ENCODE measurements around the gene HSD17B1. TPM values are rescaled to one million over a fixed set of nuclear protein-coding genes. Genes with fewer than 3 reads are reported as not detected.

The HSD17B1 gene
- total RNA-seq, 1 donor from 2014 or later, result 1.2 TPM

- H3K36me3 Mint-ChIP-seq (ENCODE audit: low read depth), result peaks cover 33% of the 10 kb centered on the region
- H3K27ac Mint-ChIP-seq, result no peak overlapping the region
- H3K4me3 Mint-ChIP-seq, result no peak overlapping the region
- intact Hi-C loops (cut with micrococcal nuclease), result no loop called here
- POLR2A ChIA-PET, result interaction anchor here (0.5 kb wide), 1 partner anchor 34 kb away, joined by 3 read pairs; no protein-coding TSS in a partner anchor
- TF ChIP-seq CTCF (IDR thresholded peaks at IDR 0.05), result no peak
- no peaks in the 10 kb centered on the region for H3K9me3 Mint-ChIP-seq
- ATAC-seq (ENCODE audit: low read depth) (no peak), DNase-seq (no peak)
- H3K27me3 Mint-ChIP-seq, result no peaks in the 10 kb centered on the region
- CTCF ChIA-PET, result no interaction called here
- H3K4me1 Mint-ChIP-seq, result peaks cover 7% of the 10 kb centered on the region
These were observed 30.4 kb upstream of the HSD17B1 start for GRCh38 chr17:42522263-42522790.

GRCh38 chr17:42522798-42523278 is 29.9 kb upstream of the HSD17B1 start:
- H3K36me3 Mint-ChIP-seq (ENCODE audit: low read depth), result peaks cover 30% of the 10 kb centered on the region
- DNase-seq (no peak), ATAC-seq (ENCODE audit: low read depth) (no peak)
- ChIA-PET POLR2A (no interaction called here), CTCF (no interaction called here)
- intact Hi-C loops (cut with micrococcal nuclease), result no loop called here
- H3K27ac Mint-ChIP-seq, result no peak overlapping the region
- H3K4me1 Mint-ChIP-seq, result peaks cover 5% of the 10 kb centered on the region
- no peaks in the 10 kb centered on the region for H3K27me3 Mint-ChIP-seq
- no peaks in the 10 kb centered on the region for H3K9me3 Mint-ChIP-seq
- no peak for TF ChIP-seq CTCF (IDR thresholded peaks at IDR 0.05)
- H3K4me3 Mint-ChIP-seq, result no peak overlapping the region

- H3K4me1 Mint-ChIP-seq, result peaks cover 14% of the 10 kb centered on the region
- H3K9me3 Mint-ChIP-seq, result no peaks in the 10 kb centered on the region
- no peak overlapping the region for H3K27ac Mint-ChIP-seq
- ChIA-PET POLR2A (no interaction called here), CTCF (no interaction called here)
- H3K27me3 Mint-ChIP-seq, result no peaks in the 10 kb centered on the region
- no peak for ATAC-seq (ENCODE audit: low read depth)
- intact Hi-C loops (cut with micrococcal nuclease), result no loop called here
- H3K4me3 Mint-ChIP-seq, result no peak overlapping the region
- no peak for TF ChIP-seq CTCF (IDR thresholded peaks at IDR 0.05)
- DNase-seq, result no peak
- peaks cover 27% of the 10 kb centered on the region for H3K36me3 Mint-ChIP-seq (ENCODE audit: low read depth)
These were observed 27.5 kb upstream of the HSD17B1 start for GRCh38 chr17:42525221-42525620.

GRCh38 chr17:42526031-42526444 is 26.7 kb upstream of the HSD17B1 start:
- no peaks in the 10 kb centered on the region for H3K9me3 Mint-ChIP-seq
- H3K27ac Mint-ChIP-seq, result no peak overlapping the region
- DNase-seq (no peak), ATAC-seq (ENCODE audit: low read depth) (no peak)
- H3K36me3 Mint-ChIP-seq (ENCODE audit: low read depth), result peaks cover 23% of the 10 kb centered on the region
- ChIA-PET CTCF (interaction anchor here (1.8 kb wide), 1 partner anchor 8 kb away, joined by 4 read pairs; no protein-coding TSS in a partner anchor), POLR2A (no interaction called here)
- H3K4me3 Mint-ChIP-seq, result no peak overlapping the region
- no peaks in the 10 kb centered on the region for H3K27me3 Mint-ChIP-seq
- H3K4me1 Mint-ChIP-seq, result peaks cover 22% of the 10 kb centered on the region
- intact Hi-C loops (cut with micrococcal nuclease), result no loop called here
- TF ChIP-seq CTCF (IDR thresholded peaks at IDR 0.05), result no peak

- Mint-ChIP-seq H3K36me3 (ENCODE audit: low read depth) (peaks cover 7% of the 10 kb centered on the region), H3K4me1 (peaks cover 31% of the 10 kb centered on the region)
- POLR2A ChIA-PET, result interaction anchor here (0.5 to 1.1 kb wide), 5 partner anchors 21 to 279 kb away, joined by 3 to 7 read pairs (median 3); no protein-coding TSS in a partner anchor
These were observed 24.8 kb upstream of the HSD17B1 start for GRCh38 chr17:42527932-42528331.

More at GRCh38 chr17:42527932-42528331, 24.8 kb upstream of the HSD17B1 start:
- H3K4me3 Mint-ChIP-seq, result no peak overlapping the region
- ATAC-seq (ENCODE audit: low read depth) (no peak), DNase-seq (no peak)
- H3K9me3 Mint-ChIP-seq, result no peaks in the 10 kb centered on the region
- CTCF ChIA-PET, result interaction anchor here (0.6 to 2.0 kb wide), 12 partner anchors 8 to 216 kb away, joined by 3 to 10 read pairs (median 3); partner anchors contain the start of gene NAGLU
- no peak overlapping the region for H3K27ac Mint-ChIP-seq
- intact Hi-C loops (cut with micrococcal nuclease), result loop anchor here (1.0 kb wide), 2 partner anchors 100 to 206 kb away; no protein-coding TSS in a partner anchor
- no peak for TF ChIP-seq CTCF (IDR thresholded peaks at IDR 0.05)
- no peaks in the 10 kb centered on the region for H3K27me3 Mint-ChIP-seq
